GM19397 (cell line): Measurements from ENCODE around the gene SAC3D1.
"Not testable (repeated sequence)": the region's sequence is repeated elsewhere in the genome, so short reads cannot be mapped to it uniquely, and the experiment has no call there.

ENCODE experiments used
- ATAC-seq: cut with Tn5 transposase; IDR thresholded peaks from one replicate; pipeline ENCODE4 v1.9.1; 2021; ENCODE audit warnings: mild to moderate bottlenecking, moderate library complexity; ENCODE audit not compliant: unreplicated experiment

Gene SAC3D1

DNA sequence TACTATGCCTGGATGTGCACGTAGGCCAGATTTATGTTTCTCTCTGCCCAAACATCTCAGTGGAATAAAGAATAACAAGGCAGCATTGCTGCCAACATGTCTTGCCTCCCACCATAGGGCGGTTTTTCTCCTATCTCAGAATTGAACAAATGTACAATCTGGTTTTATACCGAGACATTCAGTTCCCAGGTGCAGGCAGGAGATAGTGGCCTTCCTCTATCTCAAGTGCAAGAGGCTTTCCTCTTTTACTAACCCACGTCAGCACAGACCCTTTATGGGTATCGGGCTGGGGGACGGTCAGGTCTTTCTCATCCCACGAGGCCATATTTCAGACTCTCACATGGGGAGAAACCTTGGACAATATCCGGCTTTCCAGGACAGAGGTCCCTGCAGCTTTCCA lies 17.5 kb upstream of the SAC3D1 start:
- not testable (repeated sequence) for ATAC-seq

DNA sequence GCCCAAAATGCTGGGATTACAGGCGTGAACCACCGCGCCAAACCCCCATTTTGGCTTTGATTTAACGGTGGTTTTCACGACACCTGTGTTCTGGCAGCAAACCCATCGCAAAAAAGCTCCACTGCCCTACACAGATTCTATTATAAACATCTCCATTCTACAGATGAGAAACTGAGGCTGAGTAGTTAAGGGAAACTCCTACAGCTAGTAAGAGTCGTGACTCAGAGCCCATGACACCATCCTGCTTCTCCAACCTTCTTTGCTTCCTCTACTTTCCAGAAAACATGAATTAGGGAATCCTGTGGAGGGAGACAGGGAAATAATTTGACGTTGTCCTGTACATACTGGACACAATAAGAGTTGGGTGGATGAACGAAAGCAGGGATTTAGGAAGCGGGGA lies 14.2 kb upstream of the SAC3D1 start:
- no peak for ATAC-seq

DNA sequence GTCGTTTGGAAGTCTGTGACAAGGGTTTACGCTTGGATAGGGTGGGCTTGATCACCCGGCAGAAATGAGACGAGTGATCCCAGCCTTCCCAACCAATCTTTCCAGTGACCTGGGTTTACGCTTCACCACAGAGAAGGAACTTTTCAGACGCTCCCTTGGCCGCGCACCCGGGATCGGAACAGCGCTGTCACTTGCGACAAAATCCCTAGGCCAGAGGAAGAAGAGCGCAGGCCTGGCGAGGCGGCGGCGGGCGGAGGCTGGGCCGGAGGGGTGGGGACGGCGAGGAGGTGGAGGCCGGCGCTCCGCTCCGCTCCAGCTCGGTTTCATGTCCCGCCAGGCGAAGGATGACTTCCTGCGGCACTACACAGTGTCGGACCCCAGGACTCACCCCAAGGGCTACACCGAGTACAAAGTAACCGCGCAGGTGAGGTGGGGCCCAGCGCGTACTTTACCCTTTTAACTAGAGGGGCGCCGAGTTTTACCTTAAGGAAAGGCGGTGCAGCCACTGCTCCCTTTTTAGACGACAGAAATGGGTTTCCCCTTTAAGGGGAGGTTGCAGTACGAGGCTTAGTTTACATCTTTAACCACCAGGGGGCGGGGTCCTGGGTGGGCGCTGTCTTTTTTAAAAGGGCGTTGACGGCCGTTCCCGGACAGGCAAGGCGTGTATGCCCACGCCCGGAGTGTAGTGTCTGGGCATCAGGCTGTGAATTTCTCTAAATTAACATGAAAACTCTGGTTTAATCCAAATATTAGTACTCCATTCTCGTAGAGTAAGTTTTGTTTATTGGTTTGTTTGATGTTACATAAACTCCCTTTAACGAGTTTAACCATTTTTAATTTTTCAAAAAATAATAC lies 13.6 kb upstream of the SAC3D1 start, which contains the start of gene SNX15:
SNX15 (plus strand) TSS at position 227 of the 855 bp plus-strand sequence; CDS start at position 326, 99 bp downstream.
- peak; percentile 81 for ATAC-seq

DNA sequence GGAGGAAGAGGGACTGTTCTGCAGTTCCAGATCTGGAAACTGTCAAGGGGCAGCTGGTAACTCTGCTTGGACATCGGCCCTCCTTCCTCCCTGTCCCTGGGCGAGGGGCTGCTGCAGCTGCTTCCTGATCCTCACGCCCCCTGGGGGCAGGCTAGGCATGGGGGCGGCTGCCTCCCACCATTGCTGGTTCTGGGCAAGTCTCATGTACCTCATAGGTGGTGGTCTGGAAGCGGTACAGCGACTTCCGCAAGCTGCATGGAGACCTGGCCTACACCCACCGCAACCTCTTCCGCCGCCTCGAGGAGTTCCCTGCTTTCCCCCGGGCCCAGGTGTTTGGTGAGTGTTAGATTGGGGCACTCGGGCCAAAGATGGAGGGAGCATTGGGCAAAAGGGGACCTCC lies 8.8 kb upstream of the SAC3D1 start:
- ATAC-seq = no peak

DNA sequence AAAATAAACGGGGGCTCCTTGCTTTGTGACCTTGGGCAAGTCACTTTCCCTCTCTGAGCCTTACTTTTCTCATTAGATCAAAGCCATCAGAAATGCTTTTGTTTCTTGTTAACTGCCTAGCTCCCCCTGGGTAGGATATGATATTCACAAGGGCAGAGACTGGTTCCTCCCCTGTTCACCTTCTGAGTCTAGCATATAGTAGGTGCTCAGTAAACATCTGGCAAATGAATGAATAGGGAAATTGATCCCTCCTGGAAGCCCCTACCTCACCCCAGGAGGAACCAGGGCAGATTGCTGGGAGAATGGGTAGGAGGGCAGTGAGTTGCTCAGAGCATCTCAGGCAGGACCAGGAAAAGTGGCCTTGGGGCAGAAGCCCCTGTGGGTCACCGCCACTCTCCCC lies 6.6 kb upstream of the SAC3D1 start:
- no peak for ATAC-seq

DNA sequence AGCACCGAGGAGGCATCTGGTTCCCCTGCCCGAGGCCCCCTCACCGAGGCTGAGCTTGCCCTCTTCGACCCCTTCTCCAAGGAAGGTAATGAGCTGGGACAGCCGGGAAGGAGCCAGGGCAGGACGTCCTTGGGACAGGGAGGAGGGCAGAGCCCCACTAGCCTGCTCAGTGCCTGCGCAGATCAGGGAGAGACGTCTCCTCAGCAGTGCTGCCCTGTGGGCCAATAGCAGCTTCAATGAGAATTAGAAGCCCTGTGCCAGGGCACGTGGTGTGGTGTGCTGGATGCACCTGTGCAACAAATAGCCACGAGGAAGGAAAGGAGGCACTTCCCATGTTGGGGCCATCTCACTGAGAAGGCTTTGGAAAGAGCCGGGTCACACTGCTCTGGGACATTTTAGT lies 5.4 kb upstream of the SAC3D1 start:
- no peak for ATAC-seq

DNA sequence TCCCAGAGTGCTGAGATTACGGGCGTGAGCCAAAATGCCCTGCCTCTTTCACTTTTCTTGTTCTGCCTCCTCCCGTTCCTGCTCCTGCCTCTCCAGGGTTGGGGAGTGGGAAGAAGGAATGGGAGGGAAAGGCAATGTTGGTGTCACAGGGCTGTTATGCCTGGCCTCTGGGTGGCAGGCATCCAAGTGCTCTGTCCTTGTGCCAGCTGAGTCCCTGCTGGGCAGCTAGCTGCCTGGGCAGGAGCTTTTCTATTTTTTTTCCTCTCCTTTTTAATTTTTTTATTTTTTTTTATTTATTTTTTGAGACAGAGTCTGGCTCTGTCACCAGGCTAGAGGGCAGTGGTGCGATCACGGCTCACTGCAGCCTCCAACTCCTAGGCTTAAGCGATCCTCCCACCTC lies 4.1 kb upstream of the SAC3D1 start:
- no peak for ATAC-seq

DNA sequence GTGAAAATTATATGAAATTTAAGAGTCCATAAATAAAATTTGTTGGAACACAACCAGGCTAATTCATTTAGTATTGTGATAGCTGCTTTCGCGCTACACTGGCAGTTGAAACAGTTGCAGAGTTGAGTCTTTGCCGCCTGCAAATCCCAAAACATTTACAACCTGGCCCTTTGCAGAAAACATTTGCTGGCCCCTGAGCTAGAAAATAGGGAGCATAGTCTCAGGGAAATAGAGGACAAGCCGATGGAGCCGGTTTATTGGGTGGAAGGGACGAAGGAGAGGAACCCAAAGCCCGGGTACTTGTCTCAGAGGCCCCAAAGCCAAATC lies 527 bp upstream of the SAC3D1 start:
- ATAC-seq = no peak

DNA sequence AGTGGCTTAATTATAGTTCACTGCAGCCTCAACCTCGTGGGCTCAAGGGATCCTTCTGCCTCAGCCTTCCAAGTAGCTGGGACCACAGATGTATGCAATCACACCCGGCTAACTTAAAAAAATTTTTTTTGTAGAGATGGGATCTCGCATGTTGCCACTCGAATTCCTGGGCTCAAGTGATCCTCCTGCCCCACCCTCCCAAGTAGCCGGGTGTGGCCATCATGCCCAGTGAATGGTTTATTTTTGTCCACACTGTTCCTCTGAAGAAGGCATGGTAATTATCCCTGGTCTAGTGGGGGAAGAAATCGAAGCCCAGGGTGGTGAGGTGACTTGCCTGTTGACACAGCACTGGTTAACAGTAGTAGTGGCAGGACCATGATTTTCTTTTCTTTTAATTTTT lies 1.9 kb downstream of the SAC3D1 start:
- no peak for ATAC-seq

DNA sequence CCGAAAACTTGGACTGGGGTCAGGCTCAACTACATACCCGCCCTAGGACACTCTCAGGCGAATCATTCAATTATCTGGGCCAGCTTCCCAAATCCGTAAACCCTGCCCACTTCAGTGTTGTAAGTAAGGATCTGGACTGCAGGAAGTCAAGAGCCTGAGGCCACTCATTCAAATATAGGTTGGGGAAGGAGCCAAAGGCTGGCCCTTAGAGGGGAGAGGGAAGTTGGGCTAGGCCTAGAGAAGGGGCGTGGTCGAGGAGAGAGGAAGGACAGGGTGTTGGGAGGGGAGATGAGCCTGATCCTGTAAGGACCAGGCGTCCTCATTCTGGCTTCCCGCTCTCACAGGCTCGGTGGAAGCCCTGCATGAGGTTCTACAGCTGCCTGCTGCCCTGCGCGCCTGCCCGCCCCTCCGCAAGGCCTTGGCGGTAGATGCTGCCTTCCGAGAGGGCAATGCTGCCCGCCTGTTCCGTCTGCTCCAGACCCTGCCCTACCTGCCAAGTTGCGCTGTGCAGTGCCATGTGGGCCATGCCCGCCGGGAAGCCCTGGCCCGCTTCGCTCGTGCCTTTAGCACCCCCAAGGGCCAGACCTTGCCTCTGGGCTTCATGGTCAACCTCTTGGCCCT lies 3.0 kb downstream of the SAC3D1 start:
- no peak for ATAC-seq

DNA sequence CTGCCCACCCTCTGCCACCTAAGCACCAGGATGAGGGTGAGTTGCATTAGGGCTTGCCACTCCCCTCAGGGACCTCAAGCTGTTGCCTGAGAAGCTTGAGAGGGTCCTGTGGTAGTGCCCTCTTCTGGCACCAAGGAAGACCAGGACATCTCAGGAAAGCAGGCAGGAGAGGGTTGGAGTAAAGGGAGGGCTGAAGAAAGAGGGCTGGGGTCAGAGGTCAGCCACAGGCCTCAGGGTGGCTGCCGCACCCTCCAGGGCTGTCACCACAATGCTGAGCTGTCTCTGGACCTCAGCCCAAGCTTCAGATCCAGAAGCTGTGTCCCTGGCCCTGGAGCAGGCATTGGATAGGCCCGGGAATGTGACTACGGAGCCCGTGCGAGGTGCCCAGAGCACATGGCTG lies 4.1 kb downstream of the SAC3D1 start:
- no peak for ATAC-seq

DNA sequence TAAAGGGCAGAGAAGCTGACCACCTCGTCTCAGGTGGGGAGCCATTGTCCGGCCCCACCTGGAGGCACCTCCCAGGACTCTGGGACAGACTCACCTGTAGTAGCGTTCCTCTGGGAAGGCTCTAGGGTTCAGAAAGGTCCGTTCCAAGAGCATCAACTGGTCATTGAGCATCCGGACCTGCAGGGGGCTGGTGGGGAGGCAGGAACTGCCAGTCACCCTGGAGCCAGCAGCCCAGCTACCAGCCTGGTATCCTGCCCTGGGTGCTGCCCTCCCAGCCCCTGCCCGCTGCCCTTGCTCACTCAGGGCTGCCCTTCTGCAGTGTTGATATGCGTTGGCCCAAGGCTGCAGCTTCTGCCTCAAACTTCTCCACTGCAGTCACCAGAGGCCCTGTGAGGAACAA lies 4.7 kb downstream of the SAC3D1 start:
- no peak for ATAC-seq

DNA sequence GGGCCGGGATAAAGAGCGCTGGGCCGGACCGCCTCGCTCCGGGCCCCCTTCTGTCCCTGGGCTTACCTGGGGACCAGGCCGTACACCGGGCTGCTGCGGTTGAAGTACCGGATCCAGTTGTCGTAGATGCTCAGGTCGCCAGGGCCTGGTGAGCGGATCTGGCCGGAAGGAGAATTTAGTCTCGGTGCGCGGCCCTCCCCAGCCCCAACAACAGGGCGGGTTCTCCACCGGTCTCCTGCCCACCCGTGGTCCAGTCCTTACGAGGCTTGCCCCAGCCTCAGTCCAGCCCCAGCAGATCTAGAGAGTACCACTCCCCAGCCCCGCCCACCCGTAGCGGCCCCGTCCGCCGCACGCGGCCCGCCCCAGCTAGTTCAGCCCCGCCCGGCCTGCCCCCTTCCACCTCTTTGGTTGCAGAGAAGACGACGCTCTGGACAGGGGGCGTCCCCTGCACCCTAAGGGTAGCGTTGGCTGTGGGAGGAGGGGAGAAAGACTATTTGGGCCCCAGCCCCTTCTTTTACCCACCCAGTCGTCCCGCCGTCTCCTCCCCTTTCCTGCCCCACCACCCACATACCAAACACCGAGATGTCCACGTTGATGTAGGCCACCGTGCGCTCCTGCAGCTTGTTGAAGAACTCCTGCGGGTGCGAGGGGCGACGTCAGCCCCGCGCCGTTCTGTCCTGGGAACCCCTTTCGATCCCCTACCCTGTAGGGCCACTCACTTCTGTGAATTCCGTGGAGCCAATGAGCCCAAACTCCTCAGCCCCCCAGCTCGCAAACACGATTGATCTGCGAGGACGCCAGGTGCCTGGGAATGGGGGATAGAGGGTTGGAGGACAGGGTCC lies 6.8 kb downstream of the SAC3D1 start:
- ATAC-seq = no peak

DNA sequence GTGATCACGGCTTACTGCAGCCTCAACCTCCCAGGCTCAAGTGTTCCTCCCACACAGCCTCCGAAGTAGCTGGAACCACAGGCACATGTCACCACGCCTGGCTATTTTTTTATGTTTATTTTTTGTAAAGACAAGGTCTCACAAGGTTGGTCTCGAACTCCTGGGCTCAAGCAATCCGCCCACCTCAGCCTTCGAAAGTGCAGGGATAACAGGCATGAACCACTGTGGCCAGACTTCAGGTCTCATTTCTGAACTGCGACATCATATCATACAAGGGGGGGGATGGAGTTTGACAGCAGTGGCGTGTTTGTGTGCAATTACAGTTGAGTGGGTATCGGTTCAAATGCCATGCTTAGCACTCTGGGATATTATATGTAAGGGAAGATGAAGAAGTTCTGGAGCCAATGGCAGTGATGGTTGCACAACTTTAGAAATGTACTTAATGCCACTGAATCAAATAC lies 10.4 kb downstream of the SAC3D1 start:
- ATAC-seq = no peak

DNA sequence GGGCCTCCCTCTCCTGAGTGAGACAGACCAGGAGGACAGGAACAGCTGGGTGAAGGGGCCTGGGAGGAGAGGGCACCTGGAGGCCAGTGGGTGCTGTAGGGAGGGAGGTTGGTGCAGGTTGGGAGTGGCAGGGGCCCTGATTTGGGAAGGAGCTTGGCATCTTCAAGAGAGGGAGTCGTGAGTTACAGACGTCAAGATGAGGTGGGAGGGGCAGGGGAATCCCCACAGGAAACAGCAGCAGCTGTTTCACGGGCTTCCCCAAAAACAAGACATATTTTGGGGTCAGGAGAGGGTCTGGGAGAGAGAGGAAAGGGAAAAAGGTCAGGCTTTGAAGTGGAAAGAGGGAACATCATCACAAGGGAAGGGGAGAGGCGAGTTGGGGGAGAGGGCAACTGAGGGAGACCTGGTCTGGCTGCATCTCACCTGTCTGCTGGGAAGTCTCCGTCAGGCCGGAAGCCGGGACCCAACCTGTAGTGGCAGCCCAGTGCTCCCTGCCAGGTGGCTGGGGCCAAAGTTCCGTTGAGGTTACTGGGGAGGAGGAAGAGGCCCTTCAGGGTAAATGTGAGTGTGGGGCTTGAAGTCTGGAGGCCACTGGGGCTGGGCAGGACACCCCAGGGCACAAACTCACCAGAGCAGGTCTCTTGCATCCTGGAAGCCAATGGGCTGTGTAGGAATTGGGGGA lies 13.0 kb downstream of the SAC3D1 start:
- no peak for ATAC-seq

DNA sequence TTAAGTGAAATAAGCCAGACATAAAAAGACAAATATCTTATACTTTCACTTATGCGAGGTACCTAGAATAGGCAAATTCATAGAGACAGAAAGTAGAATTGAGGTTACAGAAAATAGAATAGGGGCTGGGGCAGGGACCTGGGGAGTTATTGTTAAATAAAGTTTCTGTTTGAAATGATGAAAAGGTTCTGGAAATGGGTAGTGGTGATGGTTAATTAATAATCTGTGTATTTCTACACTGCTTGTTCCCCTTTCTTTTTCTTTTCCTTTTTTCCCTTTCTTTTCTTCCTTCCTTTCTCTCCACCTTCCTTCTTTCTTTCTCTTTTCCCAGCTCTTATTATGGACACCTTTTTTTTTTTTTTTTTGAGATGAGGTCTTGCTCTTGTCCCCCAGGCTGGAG lies 14.5 kb downstream of the SAC3D1 start:
- no peak for ATAC-seq

DNA sequence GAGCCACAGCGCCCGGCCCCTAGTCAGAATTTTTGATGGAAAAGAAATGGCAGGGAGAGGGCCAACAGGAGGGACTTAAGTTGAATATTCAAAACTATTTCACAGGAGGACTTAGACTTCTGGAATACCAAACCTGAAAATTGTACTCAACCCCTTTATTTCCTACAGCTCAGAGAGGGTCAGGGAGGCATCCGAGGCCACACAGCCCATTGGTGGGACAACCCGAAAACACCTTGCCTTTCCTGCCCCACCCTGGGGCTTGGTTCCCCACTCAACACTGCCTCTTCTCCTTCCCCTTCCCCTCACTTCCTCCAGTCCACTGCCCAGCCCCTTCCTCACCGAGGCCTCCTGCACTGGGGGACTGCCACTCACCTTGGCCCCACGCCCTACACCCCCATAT lies 16.0 kb downstream of the SAC3D1 start:
- no peak for ATAC-seq

DNA sequence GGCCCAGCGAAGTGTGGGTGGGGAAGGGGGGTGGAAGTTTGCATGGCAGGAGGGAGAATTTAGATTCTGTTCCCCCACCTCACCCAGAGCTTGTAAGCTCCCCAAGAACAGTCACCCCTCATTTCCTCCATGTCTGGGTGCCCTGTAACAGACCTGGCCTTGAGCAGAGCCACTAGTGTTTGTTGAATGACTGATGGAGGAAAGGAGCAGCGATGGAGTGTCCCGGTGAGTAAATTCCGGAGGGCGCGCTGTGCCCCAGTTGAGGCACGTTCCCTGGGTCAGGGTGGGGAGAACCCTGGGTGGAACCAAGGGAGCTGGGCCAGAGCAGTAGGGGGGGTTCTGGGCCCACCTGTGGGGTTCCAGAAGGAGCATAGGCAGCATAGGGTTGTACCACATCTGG lies 16.5 kb downstream of the SAC3D1 start:
- no peak for ATAC-seq

DNA sequence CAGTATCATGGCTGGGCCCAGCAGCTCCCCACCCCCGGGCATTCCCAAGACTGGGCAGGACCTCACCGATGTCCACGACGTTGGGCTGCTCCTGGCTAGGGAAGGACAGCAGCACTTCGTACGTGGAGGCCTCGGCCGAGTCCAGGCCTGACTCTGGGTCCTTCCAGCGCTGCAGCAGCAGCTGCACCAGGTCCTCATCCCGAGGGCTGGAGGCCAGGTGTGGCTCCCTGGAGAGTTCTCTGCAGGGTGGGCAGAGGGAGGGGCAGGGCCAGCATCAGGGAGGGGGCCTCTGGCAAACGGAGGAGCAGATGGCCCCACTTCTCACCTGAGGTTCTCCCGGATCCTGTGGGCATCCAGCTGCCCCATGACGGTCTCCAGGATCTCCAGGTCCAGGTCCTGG lies 17.0 kb downstream of the SAC3D1 start:
- ATAC-seq = no peak

DNA sequence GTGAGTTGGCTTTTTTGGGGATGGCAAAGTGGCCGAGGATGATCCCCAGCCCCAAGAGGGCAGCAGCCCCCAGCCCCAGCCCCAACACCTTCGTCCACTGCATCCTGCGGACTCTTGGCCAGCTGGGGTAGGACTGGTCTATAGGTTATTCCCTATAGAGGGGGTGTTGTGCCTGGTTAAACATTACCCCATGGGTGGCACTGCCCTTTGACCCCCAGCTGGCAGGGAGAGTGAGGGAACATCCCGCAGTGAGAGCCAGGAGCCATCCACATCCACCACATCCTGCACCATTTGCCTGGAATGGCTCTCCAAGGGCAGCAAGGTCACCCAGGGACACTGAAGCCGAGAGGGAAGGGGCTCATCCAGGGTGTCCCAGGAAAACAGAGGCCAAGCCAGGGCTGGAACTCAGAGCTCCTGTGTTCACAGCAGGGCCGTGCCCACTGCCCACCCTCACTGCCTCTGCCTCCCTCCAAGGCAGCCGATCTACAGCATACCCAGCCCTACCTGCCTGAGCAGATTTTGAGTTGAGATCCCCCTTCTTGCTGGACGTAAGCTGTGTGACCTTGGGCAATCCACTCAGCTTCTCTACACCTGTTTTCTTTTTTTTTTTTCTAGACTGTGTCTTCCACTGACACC lies 17.5 kb downstream of the SAC3D1 start, which contains the start of gene NAALADL1:
NAALADL1 (minus strand) TSS at position 135 of the 636 bp plus-strand sequence; CDS start at position 103, 32 bp downstream.
- ATAC-seq = no peak
